Mucosa of rectum (tissue), 2 donors: ENCODE measurements around the gene ACP6.

Source experiments
- H3K27ac ChIP-seq, 2 donors: one replicate each; pipeline ENCODE4 v1.7.0; 2013; ENCODE audit warnings: inconsistent platforms in 2 of 2, low read depth in 2 of 2, low read length in 2 of 2
- H3K27me3 ChIP-seq, 2 donors: one replicate each; pipeline ENCODE4 v1.7.0; 2013; ENCODE audit warnings: low read length in 2 of 2; ENCODE audit not compliant: control insufficient read depth in 2 of 2, insufficient read depth in 2 of 2
- H3K36me3 ChIP-seq, 2 donors: one replicate each; pipeline ENCODE4 v1.7.0; 2013; ENCODE audit warnings: low read length in 2 of 2; ENCODE audit not compliant: control insufficient read depth in 2 of 2, insufficient read depth in 2 of 2
- H3K4me1 ChIP-seq, 2 donors: one replicate each; pipeline ENCODE4 v1.7.0; 2013; ENCODE audit warnings: low read length in 2 of 2, mild to moderate bottlenecking in 1 of 2; ENCODE audit not compliant: control insufficient read depth in 2 of 2, insufficient read depth in 2 of 2
- H3K4me3 ChIP-seq, 2 donors: one replicate each; pipeline ENCODE4 v1.7.0; 2013; ENCODE audit warnings: low read length in 2 of 2
- H3K9ac ChIP-seq, 2 donors: one replicate each; pipeline ENCODE4 v1.7.0; 2013; ENCODE audit warnings: low read length in 2 of 2, low read depth in 1 of 2, mild to moderate bottlenecking in 1 of 2
- H3K9me3 ChIP-seq, 2 donors: one replicate each; pipeline ENCODE4 v1.7.0; 2013; ENCODE audit warnings: low read length in 2 of 2; ENCODE audit not compliant: control insufficient read depth in 2 of 2
- donor health status: healthy.
- donor health status: Normal muscosa, but diverticular disease.

ACP6 gene

GRCh38 chr1:147670319-147671001 is at the start of gene ACP6:
Gene ACP6 (minus strand): TSS chr1:147670524. CDS start chr1:147670048, 476 bp downstream.
- Histone ChIP-seq H3K4me3 (peak within 1 kb of the TSS; percentile 82 to 92), H3K36me3 (no peaks in the 10 kb centered on the region), H3K4me1 (peaks cover 7% of the 10 kb centered on the region in 2 donors), H3K27ac (peak within 1 kb of the TSS; percentile 78 to 84), H3K27me3 (no peaks in the 10 kb centered on the region), H3K9me3 (no peaks in the 10 kb centered on the region), H3K9ac (peak within 1 kb of the TSS; percentile 78 to 84)

DNA sequence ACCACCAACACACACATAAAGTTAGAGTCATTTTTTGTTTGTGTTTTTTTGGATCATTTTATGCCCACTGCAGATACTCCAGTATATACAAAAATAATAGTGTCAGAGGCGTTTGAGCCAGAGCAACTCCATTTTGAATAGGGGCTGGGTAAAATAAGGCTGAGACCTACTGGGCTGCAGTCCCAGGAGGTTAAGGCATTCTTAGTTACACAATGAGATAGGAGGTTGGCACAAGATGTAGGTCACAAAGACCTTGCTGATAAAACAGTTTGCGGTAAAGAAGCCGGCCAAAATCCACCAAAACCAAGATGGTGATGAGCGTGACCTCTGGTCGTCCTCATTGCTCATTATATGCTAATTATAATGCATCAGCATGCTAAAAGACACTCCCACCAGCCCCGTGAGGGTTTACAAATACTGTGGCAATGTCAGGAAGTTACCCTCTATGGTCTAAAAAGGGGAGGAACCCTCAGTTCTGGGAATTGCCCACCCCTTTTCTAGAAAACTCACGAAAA is 49.4 kb upstream of the ACP6 start:
- Histone ChIP-seq H3K27ac (no peak overlapping the region), H3K4me1 (peaks cover 0 to 5% of the 10 kb centered on the region in 2 donors), H3K27me3 (no peaks in the 10 kb centered on the region), H3K9ac (no peak overlapping the region), H3K4me3 (no peak overlapping the region), H3K36me3 (no peaks in the 10 kb centered on the region), H3K9me3 (no peaks in the 10 kb centered on the region)

DNA sequence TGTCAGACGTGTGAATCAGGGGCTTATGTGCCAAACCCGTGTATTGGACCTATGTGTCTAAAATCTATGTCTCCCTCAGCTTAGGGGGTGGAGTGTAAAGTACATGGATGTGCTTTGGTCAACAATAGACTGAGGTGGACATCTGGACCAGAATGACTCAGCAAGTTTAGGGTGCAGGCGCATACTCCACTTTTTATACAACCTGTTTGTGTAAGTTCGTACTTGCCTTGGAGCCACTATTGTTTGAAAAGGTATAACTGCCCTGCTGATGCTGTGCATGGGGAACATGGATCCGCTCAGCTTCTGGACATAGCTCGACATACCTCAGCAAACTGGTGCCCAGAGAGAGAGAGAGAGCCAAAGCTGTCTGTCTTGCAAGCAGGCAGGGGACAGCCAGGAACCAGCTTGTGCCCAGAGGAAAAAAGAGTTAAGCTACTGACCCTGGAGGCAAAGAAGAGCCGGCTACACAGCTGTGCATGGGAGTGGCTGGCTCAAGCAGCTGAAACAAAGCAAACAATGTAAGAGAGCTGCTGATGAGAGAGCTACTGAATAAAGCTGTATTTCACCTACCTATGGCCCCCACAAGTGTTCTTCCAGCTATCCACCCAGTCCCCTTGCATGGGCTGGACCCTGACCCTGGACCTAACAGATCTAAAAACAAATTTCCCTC is 48.8 kb upstream of the ACP6 start:
- Histone ChIP-seq H3K4me1 (peaks cover 0 to 5% of the 10 kb centered on the region in 2 donors), H3K9me3 (no peaks in the 10 kb centered on the region), H3K27ac (peak overlapping the region in 1 of 2 donors; percentile 44)

GRCh38 chr1:147717706-147718097 is 47.4 kb upstream of the ACP6 start:
- Histone ChIP-seq H3K9ac (no peak overlapping the region), H3K9me3 (no peaks in the 10 kb centered on the region), H3K27me3 (no peaks in the 10 kb centered on the region), H3K27ac (peak overlapping the region in 1 of 2 donors; percentile 75), H3K36me3 (no peaks in the 10 kb centered on the region), H3K4me3 (no peak overlapping the region), H3K4me1 (peaks cover 0 to 5% of the 10 kb centered on the region in 2 donors)

More for the DNA sequence above, 48.8 kb upstream of the ACP6 start:
- no peaks in the 10 kb centered on the region for H3K27me3 ChIP-seq
- H3K9ac ChIP-seq = no peak overlapping the region
- no peak overlapping the region for H3K4me3 ChIP-seq
- no peaks in the 10 kb centered on the region for H3K36me3 ChIP-seq

- H3K27ac ChIP-seq = peak overlapping the region in 1 of 2 donors; percentile 75
- no peak overlapping the region for H3K4me3 ChIP-seq
- no peak overlapping the region for H3K9ac ChIP-seq
- H3K4me1 ChIP-seq = peaks cover 0 to 5% of the 10 kb centered on the region in 2 donors
- peaks cover 0 to 1% of the 10 kb centered on the region in 2 donors for H3K27me3 ChIP-seq
- no peaks in the 10 kb centered on the region for H3K36me3 ChIP-seq
- H3K9me3 ChIP-seq = no peaks in the 10 kb centered on the region
Observed at GRCh38 chr1:147717051-147717705, 46.9 kb upstream of the ACP6 start.

DNA sequence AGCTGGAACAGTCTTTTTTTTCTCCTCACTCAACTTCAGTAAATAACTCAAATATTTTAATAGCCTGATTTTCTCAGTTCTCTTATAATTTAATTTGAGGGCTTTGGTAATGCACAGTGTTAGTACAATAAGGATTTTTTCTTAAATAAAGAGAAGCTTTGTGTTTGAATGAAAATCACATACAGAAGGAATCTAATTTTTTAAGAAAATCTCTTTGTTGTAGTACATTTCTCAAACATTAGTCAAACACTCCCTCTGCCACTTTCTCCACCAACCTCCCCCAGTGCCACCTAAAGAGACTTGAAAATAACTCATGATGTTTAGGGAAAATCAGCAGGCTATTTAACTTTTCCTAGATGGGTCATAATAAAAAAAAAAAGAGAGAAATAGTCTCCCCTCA is 42.3 kb upstream of the ACP6 start:
- H3K27ac ChIP-seq = no peak overlapping the region
- H3K4me3 ChIP-seq = no peak overlapping the region
- H3K36me3 ChIP-seq = no peaks in the 10 kb centered on the region
- peaks cover 0 to 5% of the 10 kb centered on the region in 2 donors for H3K4me1 ChIP-seq
- H3K9ac ChIP-seq = no peak overlapping the region
- peaks cover 0 to 2% of the 10 kb centered on the region in 2 donors for H3K27me3 ChIP-seq
- H3K9me3 ChIP-seq = no peaks in the 10 kb centered on the region

- peak overlapping the region in 1 of 2 donors; percentile 0 for H3K9ac ChIP-seq
- H3K27me3 ChIP-seq = peaks cover 0 to 2% of the 10 kb centered on the region in 2 donors
- H3K36me3 ChIP-seq = no peaks in the 10 kb centered on the region
- no peak overlapping the region for H3K4me3 ChIP-seq
- no peaks in the 10 kb centered on the region for H3K9me3 ChIP-seq
- no peaks in the 10 kb centered on the region for H3K4me1 ChIP-seq
- H3K27ac ChIP-seq = no peak overlapping the region
Observed at GRCh38 chr1:147700042-147701006, 30.0 kb upstream of the ACP6 start.

- H3K4me1 ChIP-seq = no peaks in the 10 kb centered on the region
- H3K9me3 ChIP-seq = no peaks in the 10 kb centered on the region
- no peak overlapping the region for H3K9ac ChIP-seq
- H3K36me3 ChIP-seq = no peaks in the 10 kb centered on the region
- H3K27me3 ChIP-seq = peaks cover 0 to 2% of the 10 kb centered on the region in 2 donors
- no peak overlapping the region for H3K27ac ChIP-seq
- no peak overlapping the region for H3K4me3 ChIP-seq
Observed at GRCh38 chr1:147699686-147700041, 29.3 kb upstream of the ACP6 start.

DNA sequence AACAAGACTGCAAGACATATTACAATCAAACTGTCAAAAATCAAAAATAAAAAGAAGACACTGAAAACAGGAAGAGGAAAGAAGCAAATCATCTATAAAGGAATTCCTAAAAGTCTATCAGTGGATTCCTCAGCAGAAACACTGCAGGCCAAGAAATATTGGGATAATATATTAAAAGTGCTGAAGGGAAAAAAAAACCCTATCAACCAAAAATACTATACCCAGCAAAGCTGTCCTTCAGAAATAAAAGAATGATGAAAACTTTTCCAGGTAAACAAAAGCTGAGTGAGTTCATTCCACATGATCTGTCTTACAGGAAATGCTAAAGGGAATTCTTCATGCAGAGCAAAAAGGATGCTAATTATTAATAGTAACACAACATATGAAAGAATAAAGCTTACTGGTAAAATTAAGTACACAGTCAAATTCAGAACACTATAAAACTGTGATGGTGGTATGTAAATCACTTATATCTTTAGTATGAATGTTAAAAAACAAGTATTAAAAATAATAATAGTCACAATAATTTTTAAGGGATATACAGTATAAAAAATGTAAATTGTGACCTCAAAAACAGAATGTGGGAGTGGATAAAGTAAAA is 12.9 kb upstream of the ACP6 start:
- Histone ChIP-seq H3K9ac (no peak overlapping the region), H3K36me3 (no peaks in the 10 kb centered on the region), H3K4me3 (no peak overlapping the region), H3K4me1 (no peaks in the 10 kb centered on the region), H3K9me3 (peaks cover 4 to 5% of the 10 kb centered on the region in 2 donors), H3K27ac (no peak overlapping the region), H3K27me3 (peaks cover 0 to 4% of the 10 kb centered on the region in 2 donors)
